Measurements from ENCODE around the gene ERVK3-1. TPM values are rescaled to one million over a fixed set of nuclear protein-coding genes. Genes with fewer than 3 reads are reported as not detected.

ERVK3-1 gene
- total and polyA plus RNA-seq, 2 of the 13 experiments (the other 11 are each of a cell fraction or from before 2014, with no cell fraction given): 28.5 to 38.7 TPM

DNA sequence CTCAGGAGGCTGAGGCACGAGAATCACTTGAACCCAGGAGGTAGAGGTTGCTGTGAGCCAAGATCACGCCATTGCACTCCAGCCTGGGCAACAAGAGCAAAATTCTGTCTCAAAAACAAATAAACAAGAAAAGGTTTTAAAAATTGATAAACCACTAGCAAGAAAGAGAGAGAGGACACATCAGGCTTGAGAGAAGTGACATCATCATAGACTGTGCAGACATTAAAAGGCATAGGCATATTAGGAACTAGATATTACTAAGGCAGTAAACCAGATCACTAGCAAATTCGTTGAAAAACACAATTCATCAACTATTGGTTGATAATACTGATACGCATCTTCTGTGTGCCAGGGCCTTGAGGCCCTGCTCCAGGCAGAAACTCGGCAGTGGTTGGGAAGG is 40.4 kb downstream of the ERVK3-1 start:
- TF ChIP-seq ZNF720 (CRISPR knock-in tag; IDR thresholded peaks at IDR 0.05) (no peak), SP5 (CRISPR knock-in tag; IDR thresholded peaks at IDR 0.05; ENCODE audit: borderline replicate concordance, low read depth) (no peak), AHR (CRISPR knock-in tag; IDR thresholded peaks at IDR 0.05) (no peak), TARDBP (CRISPR knock-in tag; IDR thresholded peaks at IDR 0.05) (no peak), THYN1 (CRISPR knock-in tag; IDR thresholded peaks at IDR 0.05; ENCODE audit: borderline replicate concordance, low read depth) (no peak), SRSF1 (optimal IDR thresholded peaks at IDR 0.05; ENCODE audit: low read depth, low read length) (no peak), CREM (IDR thresholded peaks at IDR 0.05) (no peak), CREM (CRISPR knock-in tag; IDR thresholded peaks at IDR 0.05) (no peak), NR1H2 (CRISPR knock-in tag; IDR thresholded peaks at IDR 0.05; ENCODE audit: borderline replicate concordance, low read depth) (no peak)
- TF ChIP-seq, protein P1, sequence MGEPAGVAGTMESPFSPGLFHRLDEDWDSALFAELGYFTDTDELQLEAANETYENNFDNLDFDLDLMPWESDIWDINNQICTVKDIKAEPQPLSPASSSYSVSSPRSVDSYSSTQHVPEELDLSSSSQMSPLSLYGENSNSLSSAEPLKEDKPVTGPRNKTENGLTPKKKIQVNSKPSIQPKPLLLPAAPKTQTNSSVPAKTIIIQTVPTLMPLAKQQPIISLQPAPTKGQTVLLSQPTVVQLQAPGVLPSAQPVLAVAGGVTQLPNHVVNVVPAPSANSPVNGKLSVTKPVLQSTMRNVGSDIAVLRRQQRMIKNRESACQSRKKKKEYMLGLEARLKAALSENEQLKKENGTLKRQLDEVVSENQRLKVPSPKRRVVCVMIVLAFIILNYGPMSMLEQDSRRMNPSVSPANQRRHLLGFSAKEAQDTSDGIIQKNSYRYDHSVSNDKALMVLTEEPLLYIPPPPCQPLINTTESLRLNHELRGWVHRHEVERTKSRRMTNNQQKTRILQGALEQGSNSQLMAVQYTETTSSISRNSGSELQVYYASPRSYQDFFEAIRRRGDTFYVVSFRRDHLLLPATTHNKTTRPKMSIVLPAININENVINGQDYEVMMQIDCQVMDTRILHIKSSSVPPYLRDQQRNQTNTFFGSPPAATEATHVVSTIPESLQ (CRISPR knock-in tag; conservative IDR thresholded peaks at IDR 0.05): no peak
- ChIA-PET POLR2A (interaction anchor here (0.9 kb wide), 1 partner anchor 8 kb away, joined by 3 read pairs; no protein-coding TSS in a partner anchor), CTCF (ENCODE audit: low intra/inter-chr PET ratio, low total read pairs) (no interaction called here)
- Histone ChIP-seq H4K20me1 (ENCODE audit: insufficient read depth, low read length) (no peaks in the 10 kb centered on the region), H3K79me2 (ENCODE audit: insufficient read depth, low read length) (no peaks in the 10 kb centered on the region), H3K4me3 (replicated peaks in 1 of 3; ENCODE audit: insufficient read depth in 1 of 3, low read depth in 2 of 3, low read length in 3 of 3) (no peak overlapping the region), H3K9me3 (ENCODE audit: low read length) (no peaks in the 10 kb centered on the region), H3K4me2 (ENCODE audit: low read depth, low read length) (no peak overlapping the region), H3K27ac (ENCODE audit: extremely low read length, insufficient read depth, low read length) (no peak overlapping the region), H3K36me3 (replicated peaks in 1 of 2; ENCODE audit: control insufficient read depth in 1 of 2, insufficient read depth in 2 of 2, low read length in 2 of 2) (no peaks in the 10 kb centered on the region), H3K4me1 (ENCODE audit: insufficient read depth, low read length) (peaks cover 20% of the 10 kb centered on the region; the same call in 1 of the 2 replicates), H3K9ac (ENCODE audit: insufficient read depth, low read depth, low read length) (no peak overlapping the region), H3K27me3 (ENCODE audit: control insufficient read depth in 1 of 2, insufficient read depth in 2 of 2, low read length in 2 of 2) (no peaks in the 10 kb centered on the region), H2AFZ (ENCODE audit: low read length) (no peak overlapping the region)
- ATAC-seq (no peak), DNase-seq (ENCODE audit: low spot score) (no peak), FAIRE-seq (no peak)
- in situ Hi-C loops (cut with HindIII; ENCODE audit: extremely low pct_ligation_motif_present, low pct_unique_long_range_greater_than_20kb) (no loop called here), intact Hi-C loops (cut with micrococcal nuclease; ENCODE audit: unreplicated experiment) (no loop called here)
- BruUV-seq (replicated peaks): no TSS peak
- 71% methylated on average over 5 of the region's 5 CpGs for WGBS (ENCODE audit: low lambda C conversion rate)
